Neutrophil (primary cell): Measurements from ENCODE around the gene RIMKLA.

Source experiments
- H3K27ac ChIP-seq: fragments of 200-600 bp; sonication (generic); 2 replicates; pipeline ENCODE4 v1.5.1; 2016; ENCODE audit warnings: mild to moderate bottlenecking, moderate library complexity
- H3K27me3 ChIP-seq: fragments of 200-600 bp; sonication (generic); 2 replicates; pipeline ENCODE4 v1.6.0; 2016; ENCODE audit warnings: mild to moderate bottlenecking
- H3K36me3 ChIP-seq: fragments of 200-600 bp; sonication (generic); 2 replicates; pipeline ENCODE4 v1.5.1; 2017
- H3K4me1 ChIP-seq, 2 experiments: fragments of 200-600 bp in 1 of 2; sonication (generic) in 1 of 2; 1 replicate in 1 of 2; 2 replicates in 1 of 2; pipeline versions ENCODE4 v1.5.1 to v1.6.1; 2013 to 2016; ENCODE audit warnings: low read depth in 1 of 2, low read length in 1 of 2, mild to moderate bottlenecking in 1 of 2, moderate library complexity in 1 of 2; ENCODE audit not compliant: control insufficient read depth in 1 of 2, insufficient read depth in 1 of 2
- H3K4me3 ChIP-seq, 2 experiments: fragments of 200-600 bp in 1 of 2; sonication (generic) in 1 of 2; 1 replicate in 1 of 2; 2 replicates in 1 of 2; pipeline ENCODE4 v1.5.1; 2013 to 2016; ENCODE audit warnings: low read depth in 1 of 2, low read length in 1 of 2, mild to moderate bottlenecking in 1 of 2, moderate library complexity in 1 of 2
- H3K9me3 ChIP-seq: fragments of 200-600 bp; sonication (generic); 2 replicates; pipeline ENCODE4 v1.5.1; 2016
- CTCF ChIP-seq: fragments of 200-600 bp; sonication (generic); IDR thresholded peaks from 2 replicates; pipeline ENCODE4 v1.5.1; 2016; ENCODE audit warnings: antibody characterized with exemption

RIMKLA gene

GRCh38 chr1:42423681-42424080 is 43.1 kb downstream of the RIMKLA start:
- Histone ChIP-seq H3K36me3 (no peaks in the 10 kb centered on the region), H3K27me3 (peaks cover 4% of the 10 kb centered on the region), H3K27ac (no peak overlapping the region), H3K4me1 (no peaks in the 10 kb centered on the region), H3K4me3 (no peak overlapping the region), H3K9me3 (no peaks in the 10 kb centered on the region)
- no peak for TF ChIP-seq CTCF

GRCh38 chr1:42424201-42424600 is 43.6 kb downstream of the RIMKLA start:
- H3K27me3 ChIP-seq, result peaks cover 4% of the 10 kb centered on the region
- TF ChIP-seq CTCF, result no peak
- H3K9me3 ChIP-seq, result no peaks in the 10 kb centered on the region
- no peaks in the 10 kb centered on the region for H3K4me1 ChIP-seq
- H3K4me3 ChIP-seq, result no peak overlapping the region
- H3K27ac ChIP-seq, result no peak overlapping the region
- no peaks in the 10 kb centered on the region for H3K36me3 ChIP-seq

GRCh38 chr1:42427240-42427639 is 46.6 kb downstream of the RIMKLA start:
- no peaks in the 10 kb centered on the region for H3K9me3 ChIP-seq
- H3K36me3 ChIP-seq, result no peaks in the 10 kb centered on the region
- H3K27ac ChIP-seq, result no peak overlapping the region
- H3K27me3 ChIP-seq, result no peaks in the 10 kb centered on the region
- no peak overlapping the region for H3K4me3 ChIP-seq
- H3K4me1 ChIP-seq, result no peaks in the 10 kb centered on the region
- no peak for TF ChIP-seq CTCF

GRCh38 chr1:42429603-42430002 is 49.0 kb downstream of the RIMKLA start:
- H3K9me3 ChIP-seq, result no peaks in the 10 kb centered on the region
- TF ChIP-seq CTCF, result no peak
- H3K4me3 ChIP-seq, result no peak overlapping the region
- no peaks in the 10 kb centered on the region for H3K36me3 ChIP-seq
- H3K27me3 ChIP-seq, result no peaks in the 10 kb centered on the region
- no peak overlapping the region for H3K27ac ChIP-seq
- no peaks in the 10 kb centered on the region for H3K4me1 ChIP-seq

- Histone ChIP-seq H3K4me3 (no peak overlapping the region), H3K27me3 (no peaks in the 10 kb centered on the region), H3K36me3 (no peaks in the 10 kb centered on the region), H3K27ac (no peak overlapping the region), H3K9me3 (no peaks in the 10 kb centered on the region), H3K4me1 (no peaks in the 10 kb centered on the region)
- no peak for TF ChIP-seq CTCF
Observed at GRCh38 chr1:42430286-42431135, 49.9 kb downstream of the RIMKLA start.
